NCI-H146 treated with DMSO at 0.1 percent for 48 hours (cell line): ENCODE results near the gene TOR4A.

Experiments used
- DNase-seq: peaks from one replicate; lab custom pipeline; 2025; ENCODE audit not compliant: unreplicated experiment; lab: John Stamatoyannopoulos, UW

TOR4A gene

GRCh38 chr9:137304383-137305059 is 27.0 kb downstream of the TOR4A start:
- DNase-seq, result no peak

GRCh38 chr9:137305060-137305797 is 27.7 kb downstream of the TOR4A start:
- DNase-seq, result no peak

- DNase-seq, result no peak
Measured at GRCh38 chr9:137305798-137306065, 28.2 kb downstream of the TOR4A start.

GRCh38 chr9:137306066-137306849 is 28.7 kb downstream of the TOR4A start:
- no peak for DNase-seq

GRCh38 chr9:137306850-137307254 is 29.3 kb downstream of the TOR4A start:
- DNase-seq, result no peak

- DNase-seq, result no peak
Measured at GRCh38 chr9:137307255-137308056, 29.9 kb downstream of the TOR4A start.

GRCh38 chr9:137308057-137308619 is 30.6 kb downstream of the TOR4A start:
- DNase-seq, result peak; percentile 34

- DNase-seq, result no peak
Measured at GRCh38 chr9:137309368-137310188, 32.1 kb downstream of the TOR4A start.

GRCh38 chr9:137310189-137311052 is 32.9 kb downstream of the TOR4A start:
- no peak for DNase-seq

- DNase-seq, result peak; percentile 16
Measured at GRCh38 chr9:137311171-137311985, 33.9 kb downstream of the TOR4A start.

GRCh38 chr9:137311986-137312851 is 34.7 kb downstream of the TOR4A start:
- no peak for DNase-seq

GRCh38 chr9:137312852-137313325 is 35.4 kb downstream of the TOR4A start:
- no peak for DNase-seq

- DNase-seq, result no peak
Measured at GRCh38 chr9:137313326-137313936, 35.9 kb downstream of the TOR4A start.

- no peak for DNase-seq
Measured at GRCh38 chr9:137313956-137314560, 36.5 kb downstream of the TOR4A start.

GRCh38 chr9:137314561-137315560 is 37.3 kb downstream of the TOR4A start:
- DNase-seq, result no peak
